H9 (cell line): ENCODE data around the gene SCYGR4. TPM values are rescaled to one million over a fixed set of nuclear protein-coding genes. Genes with fewer than 3 reads are reported as not detected.
A peak's percentile ranks its signal among the peaks of the same experiment; 100 is the strongest.

ENCODE experiments used
- DNase-seq: peaks from one replicate; pipeline ENCODE4 v3.0.0-alpha.2; 2017
- H2AFZ ChIP-seq: one replicate; pipeline ENCODE4 v1.6.1; 2013; ENCODE audit warnings: mild to moderate bottlenecking, low read length, control low read depth, moderate library complexity
- H2AK5ac ChIP-seq: 2 replicates; pipeline ENCODE4 v1.6.1; 2013; ENCODE audit warnings: low read length, control low read depth, mixed read lengths; ENCODE audit not compliant: insufficient read length
- H2BK120ac ChIP-seq: one replicate; pipeline ENCODE4 v1.6.1; 2013; ENCODE audit warnings: low read depth, mild to moderate bottlenecking, low read length, control low read depth, inconsistent platforms; ENCODE audit not compliant: poor library complexity, severe bottlenecking
- H2BK12ac ChIP-seq: 2 replicates; pipeline ENCODE4 v1.6.1; 2013; ENCODE audit warnings: low read length, control low read depth, mixed read lengths, low read depth; ENCODE audit not compliant: insufficient read length
- H2BK15ac ChIP-seq: 2 replicates; pipeline ENCODE4 v1.6.1; 2013; ENCODE audit warnings: low read depth, low read length, control low read depth
- H2BK20ac ChIP-seq: one replicate; pipeline ENCODE4 v1.6.1; 2013; ENCODE audit warnings: low read depth, mild to moderate bottlenecking, low read length, control low read depth, inconsistent platforms; ENCODE audit not compliant: poor library complexity, severe bottlenecking
- H2BK5ac ChIP-seq: 2 replicates; pipeline ENCODE4 v1.6.1; 2013; ENCODE audit warnings: low read length, control low read depth, mixed read lengths; ENCODE audit not compliant: insufficient read length
- H3K14ac ChIP-seq: 2 replicates; pipeline ENCODE4 v1.6.1; 2013; ENCODE audit warnings: low read length, control low read depth; ENCODE audit not compliant: insufficient read depth
- H3K18ac ChIP-seq: 2 replicates; pipeline ENCODE4 v1.6.1; 2013; ENCODE audit warnings: low read depth, mild to moderate bottlenecking, mixed read lengths, low read length, control low read depth; ENCODE audit not compliant: insufficient read length
- H3K23ac ChIP-seq: 2 replicates; pipeline ENCODE4 v1.6.1; 2013; ENCODE audit warnings: low read length, control low read depth, mixed read lengths, low read depth; ENCODE audit not compliant: insufficient read length
- H3K23me2 ChIP-seq: 2 replicates; pipeline ENCODE4 v1.6.1; 2013; ENCODE audit warnings: low read depth, mild to moderate bottlenecking, mixed read lengths, low read length, control low read depth; ENCODE audit not compliant: insufficient read length, poor library complexity, severe bottlenecking
- H3K27ac ChIP-seq: 2 replicates; pipeline ENCODE4 v1.5.1; 2013; ENCODE audit warnings: low read length, control low read depth, mixed read lengths, low read depth; ENCODE audit not compliant: insufficient read length
- H3K27me3 ChIP-seq: 2 replicates; pipeline ENCODE4 v1.6.1; 2013; ENCODE audit warnings: low read length, control low read depth, inconsistent platforms; ENCODE audit not compliant: insufficient read depth
- H3K4ac ChIP-seq: 2 replicates; pipeline ENCODE4 v1.6.1; 2013; ENCODE audit warnings: low read depth, mild to moderate bottlenecking, control low read depth, inconsistent platforms, low read length, moderate library complexity
- H3K4me1 ChIP-seq: 2 replicates; pipeline ENCODE4 v1.6.1; 2013; ENCODE audit warnings: low read length, control low read depth, inconsistent platforms; ENCODE audit not compliant: insufficient read depth
- H3K4me2 ChIP-seq: 2 replicates; pipeline ENCODE4 v1.6.1; 2013; ENCODE audit warnings: low read length, control low read depth, mixed read lengths; ENCODE audit not compliant: insufficient read length, insufficient read depth
- H3K56ac ChIP-seq: 2 replicates; pipeline ENCODE4 v1.6.1; 2013; ENCODE audit warnings: low read depth, mild to moderate bottlenecking, mixed read lengths, low read length, control low read depth; ENCODE audit not compliant: insufficient read length
- H3K79me1 ChIP-seq: 2 replicates; pipeline ENCODE4 v1.6.1; 2013; ENCODE audit warnings: low read depth, mild to moderate bottlenecking, moderate library complexity, low read length, control low read depth, inconsistent platforms; ENCODE audit not compliant: insufficient read depth, poor library complexity, severe bottlenecking
- H3K79me2 ChIP-seq: 2 replicates; pipeline ENCODE4 v1.6.1; 2013; ENCODE audit warnings: low read length, control low read depth, inconsistent platforms; ENCODE audit not compliant: insufficient read depth
- H3K9ac ChIP-seq: 2 replicates; pipeline ENCODE4 v1.6.1; 2013; ENCODE audit warnings: low read length, control low read depth, mixed read lengths; ENCODE audit not compliant: insufficient read length; ENCODE audit errors: extremely low read depth
- H3K9me3 ChIP-seq: one replicate; pipeline ENCODE4 v1.6.1; 2013; ENCODE audit warnings: low read depth, low read length, inconsistent platforms; ENCODE audit not compliant: control insufficient read depth
- H3T11ph ChIP-seq: one replicate; pipeline ENCODE4 v1.6.1; 2013; ENCODE audit warnings: mild to moderate bottlenecking, low read length, control low read depth, inconsistent platforms
- H4K20me1 ChIP-seq: one replicate; pipeline ENCODE4 v1.6.1; 2013; ENCODE audit not compliant: control insufficient read depth, insufficient read length, insufficient read depth
- H4K5ac ChIP-seq: 2 replicates; pipeline ENCODE4 v1.6.1; 2013; ENCODE audit warnings: low read depth, mild to moderate bottlenecking, mixed read lengths, low read length, control low read depth; ENCODE audit not compliant: insufficient read length
- H4K8ac ChIP-seq: replicated peaks from 2 replicates; pipeline ENCODE4 v1.6.1; 2013; ENCODE audit warnings: low read length, control low read depth, mixed read lengths, low read depth; ENCODE audit not compliant: insufficient read length
- H4K91ac ChIP-seq: 2 replicates; pipeline ENCODE4 v1.6.1; 2013; ENCODE audit warnings: low read depth, mild to moderate bottlenecking, moderate library complexity, mixed read lengths, low read length, control low read depth; ENCODE audit not compliant: insufficient read length
- H3K27ac Mint-ChIP-seq, 3 experiments: 2 replicates in 2 of 3; 3 replicates in 1 of 3; pipeline ENCODE4 v1.8.0; 2020 to 2021; ENCODE audit warnings: mixed read lengths in 3 of 3, mild to moderate bottlenecking in 1 of 3, moderate library complexity in 1 of 3
- H3K27me3 Mint-ChIP-seq: 2 replicates; pipeline ENCODE4 v1.8.0; 2021; ENCODE audit warnings: low read depth, mild to moderate bottlenecking, moderate library complexity, mixed read lengths
- H3K36me3 Mint-ChIP-seq, 3 experiments: 2 replicates in 2 of 3; 3 replicates in 1 of 3; pipeline ENCODE4 v1.8.0; 2020 to 2021; ENCODE audit warnings: low read depth in 3 of 3, mixed read lengths in 3 of 3; ENCODE audit not compliant: insufficient read depth in 1 of 3
- H3K4me1 Mint-ChIP-seq, 2 experiments: 2 replicates each; pipeline ENCODE4 v1.8.0; 2020; ENCODE audit warnings: mixed read lengths in 2 of 2
- H3K4me3 Mint-ChIP-seq, 2 experiments: 2 replicates in 1 of 2; 3 replicates in 1 of 2; pipeline ENCODE4 v1.8.0; 2020 to 2021; ENCODE audit warnings: mild to moderate bottlenecking in 2 of 2, mixed read lengths in 2 of 2, moderate library complexity in 1 of 2
- H3K9me3 Mint-ChIP-seq, 2 experiments: 2 replicates in 1 of 2; 3 replicates in 1 of 2; pipeline ENCODE4 v1.8.0; 2020; ENCODE audit warnings: mild to moderate bottlenecking in 2 of 2, mixed read lengths in 2 of 2, moderate library complexity in 1 of 2
- WGBS: extraction: QIAGEN DNeasy Blood & Tissue Kit; methylation state at CpG from one replicate; pipeline ENCODE4 v1.1.7; 2013; ENCODE audit warnings: missing lambda C conversion rate, low lambda C conversion rate, mixed read lengths; ENCODE audit not compliant: insufficient read length; ENCODE audit errors: extremely low coverage; 5-methylcytosine and 5-hydroxymethylcytosine counted together
- total RNA-seq: library from RNA; stranded (reverse); gene quantifications from 2 replicates; pipeline ENCODE4 v1.2.1, GENCODE V29; 2021
- TF ChIP-seq, protein P1 (sequence below): fragments of 200-600 bp; sonication (generic); conservative IDR thresholded peaks from 3 replicates; pipeline ENCODE4 v1.8.0; 2021; ENCODE audit warnings: antibody characterized with exemption, mild to moderate bottlenecking

The SCYGR4 gene
- total RNA-seq, 1 experiment from 2014 or later = not detected

DNA sequence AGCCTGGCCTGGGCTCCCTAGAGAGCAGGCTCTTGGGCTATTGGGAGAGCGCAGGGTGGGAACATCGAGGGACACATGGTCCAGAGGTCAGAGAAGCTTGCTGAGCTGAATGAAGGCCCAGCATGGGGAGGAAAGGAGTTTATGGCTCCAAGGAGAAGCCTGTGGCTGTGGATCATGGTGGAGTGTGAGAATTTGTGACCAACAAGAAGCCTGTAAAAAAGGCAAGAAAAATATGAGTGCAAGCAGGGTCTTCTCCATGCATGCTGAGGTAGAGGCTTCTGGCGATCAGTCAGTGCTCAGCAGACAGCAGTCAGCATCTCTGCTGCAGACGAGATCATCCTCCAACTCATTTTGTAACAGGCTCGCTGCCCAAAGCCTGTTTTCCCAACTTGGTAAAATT, 1.4 kb upstream of the SCYGR4 start:
- Mint-ChIP-seq H3K36me3 (no peaks in the 10 kb centered on the region), H3K27me3 (peaks cover 8% of the 10 kb centered on the region), H3K4me3 (no peak overlapping the region), H3K9me3 (no peaks in the 10 kb centered on the region; a peak in 1 of 5 replicates), H3K27ac (peak overlapping the region in 1 of 3 experiments; percentile 31; a peak in 2 of 7 replicates), H3K4me1 (peaks cover 22 to 23% of the 10 kb centered on the region in 2 experiments)
- no peak overlapping the region for H4K91ac ChIP-seq
- H3K79me2 ChIP-seq = no peaks in the 10 kb centered on the region
- no peak overlapping the region for H3K18ac ChIP-seq
- DNase-seq = no peak
- no peak overlapping the region for H3T11ph ChIP-seq
- H4K8ac ChIP-seq = no peak overlapping the region
- H2BK20ac ChIP-seq = no peak overlapping the region
- no CpG with 5 or more reads among the region's 5 CpGs for WGBS
- no peaks in the 10 kb centered on the region for H4K20me1 ChIP-seq
- H2AFZ ChIP-seq = no peak overlapping the region
- no peak overlapping the region for H2BK15ac ChIP-seq
- no peak overlapping the region for H4K5ac ChIP-seq
- no peak overlapping the region for H3K56ac ChIP-seq
- no peak overlapping the region for H2AK5ac ChIP-seq
- no peak overlapping the region for H3K14ac ChIP-seq
- 0 out of 2 replicates have a peak, but pooled peaks cover 5% of the 10 kb centered on the region for H3K4me1 ChIP-seq
- H2BK5ac ChIP-seq = no peak overlapping the region
- H3K27ac ChIP-seq = no peak overlapping the region
- H2BK12ac ChIP-seq = no peak overlapping the region
- no peak overlapping the region for H3K9ac ChIP-seq
- H2BK120ac ChIP-seq = no peak overlapping the region
- no peaks in the 10 kb centered on the region for H3K79me1 ChIP-seq
- H3K23ac ChIP-seq = no peak overlapping the region
- H3K23me2 ChIP-seq = no peaks in the 10 kb centered on the region
- H3K27me3 ChIP-seq = no peaks in the 10 kb centered on the region; the same call in 1 of the 2 replicates
- no peak overlapping the region for H3K4ac ChIP-seq
- H3K9me3 ChIP-seq = no peaks in the 10 kb centered on the region
- H3K4me2 ChIP-seq = no peak overlapping the region
- TF ChIP-seq, protein P1, sequence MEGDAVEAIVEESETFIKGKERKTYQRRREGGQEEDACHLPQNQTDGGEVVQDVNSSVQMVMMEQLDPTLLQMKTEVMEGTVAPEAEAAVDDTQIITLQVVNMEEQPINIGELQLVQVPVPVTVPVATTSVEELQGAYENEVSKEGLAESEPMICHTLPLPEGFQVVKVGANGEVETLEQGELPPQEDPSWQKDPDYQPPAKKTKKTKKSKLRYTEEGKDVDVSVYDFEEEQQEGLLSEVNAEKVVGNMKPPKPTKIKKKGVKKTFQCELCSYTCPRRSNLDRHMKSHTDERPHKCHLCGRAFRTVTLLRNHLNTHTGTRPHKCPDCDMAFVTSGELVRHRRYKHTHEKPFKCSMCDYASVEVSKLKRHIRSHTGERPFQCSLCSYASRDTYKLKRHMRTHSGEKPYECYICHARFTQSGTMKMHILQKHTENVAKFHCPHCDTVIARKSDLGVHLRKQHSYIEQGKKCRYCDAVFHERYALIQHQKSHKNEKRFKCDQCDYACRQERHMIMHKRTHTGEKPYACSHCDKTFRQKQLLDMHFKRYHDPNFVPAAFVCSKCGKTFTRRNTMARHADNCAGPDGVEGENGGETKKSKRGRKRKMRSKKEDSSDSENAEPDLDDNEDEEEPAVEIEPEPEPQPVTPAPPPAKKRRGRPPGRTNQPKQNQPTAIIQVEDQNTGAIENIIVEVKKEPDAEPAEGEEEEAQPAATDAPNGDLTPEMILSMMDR = no peak
